ENCODE results near the gene CLCN5. TPM values are rescaled to one million over a fixed set of nuclear protein-coding genes. Genes with fewer than 3 reads are reported as not detected.

The CLCN5 gene
- polyA plus RNA-seq, 2 of the 4 experiments (the other 2 are of a cell fraction): 2.6 to 5.2 TPM

DNA sequence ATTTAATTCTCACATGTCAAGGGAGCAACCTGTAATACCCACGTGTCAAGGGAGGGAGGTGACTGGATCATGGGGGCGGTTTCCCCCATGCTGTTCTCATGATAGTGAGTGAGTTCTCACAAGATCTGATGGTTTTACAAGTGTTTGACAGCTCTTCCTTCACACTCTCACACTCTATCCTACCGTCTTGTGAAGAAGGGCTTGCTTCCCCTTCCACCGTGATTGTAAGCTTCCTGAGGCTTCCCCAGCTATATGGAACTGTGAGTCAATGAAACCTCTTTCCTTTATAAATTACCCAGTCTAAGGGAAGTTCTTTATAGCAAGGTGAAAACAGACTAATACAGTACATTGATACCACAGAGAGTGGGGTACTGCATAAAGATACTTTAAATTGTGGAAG lies 25.4 kb upstream of the CLCN5 start:
- ATAC-seq (no peak), DNase-seq (ENCODE audit: low read depth in 1 of 2, low spot score in 1 of 2) (no peak), FAIRE-seq (no peak)
- CTCF ChIA-PET: interaction anchor here (1.5 kb wide), 1 partner anchor 13 kb away, joined by 9 read pairs; no protein-coding TSS in a partner anchor
- H3K27ac ChIP-seq: no peak overlapping the region
- H3K4me2 ChIP-seq: no peak overlapping the region
- no peaks in the 10 kb centered on the region for H3K9me3 ChIP-seq
- H3K4me1 ChIP-seq: no peaks in the 10 kb centered on the region
- TF ChIP-seq HOXB13 (CRISPR knock-in tag; IDR thresholded peaks at IDR 0.05; ENCODE audit: low read depth) (no peak), JUN (IDR thresholded peaks at IDR 0.05) (no peak), SMC3 (IDR thresholded peaks at IDR 0.05) (no peak), POLR2AphosphoS2 (conservative IDR thresholded peaks at IDR 0.05; ENCODE audit: low read length) (no peak), RFX5 (IDR thresholded peaks at IDR 0.05) (no peak), CBX8 (IDR thresholded peaks at IDR 0.05) (no peak), HOXA7 (CRISPR knock-in tag; IDR thresholded peaks at IDR 0.05) (no peak), RARB (CRISPR knock-in tag; IDR thresholded peaks at IDR 0.05) (no peak), HDAC2 (IDR thresholded peaks at IDR 0.05) (no peak), MAFK (IDR thresholded peaks at IDR 0.05; ENCODE audit: partially characterized antibody) (no peak), JUNB (IDR thresholded peaks at IDR 0.05) (no peak), KDM1A (IDR thresholded peaks at IDR 0.05; ENCODE audit: low read depth) (no peak), ZSCAN20 (CRISPR knock-in tag; IDR thresholded peaks at IDR 0.05) (no peak), HEYL (CRISPR knock-in tag; IDR thresholded peaks at IDR 0.05) (no peak), FOXS1 (CRISPR knock-in tag; IDR thresholded peaks at IDR 0.05) (no peak)
- TF ChIP-seq, protein P1, sequence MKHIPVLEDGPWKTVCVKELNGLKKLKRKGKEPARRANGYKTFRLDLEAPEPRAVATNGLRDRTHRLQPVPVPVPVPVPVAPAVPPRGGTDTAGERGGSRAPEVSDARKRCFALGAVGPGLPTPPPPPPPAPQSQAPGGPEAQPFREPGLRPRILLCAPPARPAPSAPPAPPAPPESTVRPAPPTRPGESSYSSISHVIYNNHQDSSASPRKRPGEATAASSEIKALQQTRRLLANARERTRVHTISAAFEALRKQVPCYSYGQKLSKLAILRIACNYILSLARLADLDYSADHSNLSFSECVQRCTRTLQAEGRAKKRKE (CRISPR knock-in tag; IDR thresholded peaks at IDR 0.05; ENCODE audit: low read depth): no peak
- TF ChIP-seq, protein P2, sequence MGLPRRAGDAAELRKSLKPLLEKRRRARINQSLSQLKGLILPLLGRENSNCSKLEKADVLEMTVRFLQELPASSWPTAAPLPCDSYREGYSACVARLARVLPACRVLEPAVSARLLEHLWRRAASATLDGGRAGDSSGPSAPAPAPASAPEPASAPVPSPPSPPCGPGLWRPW (IDR thresholded peaks at IDR 0.05): no peak
- H3K4me3 ChIP-seq: no peak overlapping the region
- POLR2A ChIA-PET: no interaction called here
- 14% methylated on average over 4 of the region's 4 CpGs for WGBS (ENCODE audit: missing lambda C conversion rate)

DNA sequence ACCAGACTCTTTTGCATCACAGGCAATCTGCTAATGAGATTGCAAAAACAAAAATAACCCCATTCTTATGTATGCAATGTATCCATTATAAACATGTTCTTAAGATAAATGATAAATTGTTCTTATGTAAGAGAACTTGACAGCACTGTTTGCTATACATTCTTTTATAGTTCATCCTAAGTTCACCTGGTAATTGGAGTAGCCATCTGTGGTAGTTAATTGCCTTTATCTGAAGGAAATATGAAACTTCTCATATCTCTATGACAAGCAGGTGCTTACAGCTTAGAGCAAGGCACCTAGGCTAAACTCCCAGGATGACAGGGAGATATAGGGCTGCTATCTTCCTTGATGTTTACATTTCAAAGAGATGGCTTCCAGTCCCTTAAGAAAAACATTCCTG lies 21.3 kb upstream of the CLCN5 start:
- Histone ChIP-seq H3K4me3 (no peak overlapping the region), H3K9me3 (no peaks in the 10 kb centered on the region), H3K4me2 (no peak overlapping the region), H3K27ac (no peak overlapping the region), H3K4me1 (no peaks in the 10 kb centered on the region)
- ATAC-seq: no peak
- CTCF ChIA-PET: interaction anchor here (2.2 kb wide), 1 partner anchor 14 kb away, joined by 5 read pairs; no protein-coding TSS in a partner anchor
- POLR2A ChIA-PET: no interaction called here
- DNase-seq (ENCODE audit: low read depth in 1 of 2, low spot score in 1 of 2): no peak
- peak; percentile 82 for FAIRE-seq
- TF ChIP-seq GATA3 (IDR thresholded peaks at IDR 0.05; ENCODE audit: borderline replicate concordance) (no peak), EP300 (IDR thresholded peaks at IDR 0.05) (no peak), HEYL (CRISPR knock-in tag; IDR thresholded peaks at IDR 0.05) (no peak), ZFP36 (IDR thresholded peaks at IDR 0.05; ENCODE audit: borderline replicate concordance, partially characterized antibody) (no peak), FOXS1 (CRISPR knock-in tag; IDR thresholded peaks at IDR 0.05) (no peak), KDM1A (IDR thresholded peaks at IDR 0.05; ENCODE audit: low read depth) (no peak), HOXA7 (CRISPR knock-in tag; IDR thresholded peaks at IDR 0.05) (no peak), NPAS2 (CRISPR knock-in tag; IDR thresholded peaks at IDR 0.05; ENCODE audit: borderline replicate concordance) (no peak), FOSB (CRISPR knock-in tag; IDR thresholded peaks at IDR 0.05) (no peak)
- TF ChIP-seq, protein P3, sequence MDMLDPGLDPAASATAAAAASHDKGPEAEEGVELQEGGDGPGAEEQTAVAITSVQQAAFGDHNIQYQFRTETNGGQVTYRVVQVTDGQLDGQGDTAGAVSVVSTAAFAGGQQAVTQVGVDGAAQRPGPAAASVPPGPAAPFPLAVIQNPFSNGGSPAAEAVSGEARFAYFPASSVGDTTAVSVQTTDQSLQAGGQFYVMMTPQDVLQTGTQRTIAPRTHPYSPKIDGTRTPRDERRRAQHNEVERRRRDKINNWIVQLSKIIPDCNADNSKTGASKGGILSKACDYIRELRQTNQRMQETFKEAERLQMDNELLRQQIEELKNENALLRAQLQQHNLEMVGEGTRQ (IDR thresholded peaks at IDR 0.05): no peak
- TF ChIP-seq, protein P4, sequence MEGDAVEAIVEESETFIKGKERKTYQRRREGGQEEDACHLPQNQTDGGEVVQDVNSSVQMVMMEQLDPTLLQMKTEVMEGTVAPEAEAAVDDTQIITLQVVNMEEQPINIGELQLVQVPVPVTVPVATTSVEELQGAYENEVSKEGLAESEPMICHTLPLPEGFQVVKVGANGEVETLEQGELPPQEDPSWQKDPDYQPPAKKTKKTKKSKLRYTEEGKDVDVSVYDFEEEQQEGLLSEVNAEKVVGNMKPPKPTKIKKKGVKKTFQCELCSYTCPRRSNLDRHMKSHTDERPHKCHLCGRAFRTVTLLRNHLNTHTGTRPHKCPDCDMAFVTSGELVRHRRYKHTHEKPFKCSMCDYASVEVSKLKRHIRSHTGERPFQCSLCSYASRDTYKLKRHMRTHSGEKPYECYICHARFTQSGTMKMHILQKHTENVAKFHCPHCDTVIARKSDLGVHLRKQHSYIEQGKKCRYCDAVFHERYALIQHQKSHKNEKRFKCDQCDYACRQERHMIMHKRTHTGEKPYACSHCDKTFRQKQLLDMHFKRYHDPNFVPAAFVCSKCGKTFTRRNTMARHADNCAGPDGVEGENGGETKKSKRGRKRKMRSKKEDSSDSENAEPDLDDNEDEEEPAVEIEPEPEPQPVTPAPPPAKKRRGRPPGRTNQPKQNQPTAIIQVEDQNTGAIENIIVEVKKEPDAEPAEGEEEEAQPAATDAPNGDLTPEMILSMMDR (IDR thresholded peaks at IDR 0.05): no peak
- TF ChIP-seq, protein P2 (IDR thresholded peaks at IDR 0.05): no peak

Data from A549 (cell line).